Nephron progenitor cell (in vitro differentiated cells): Measurements from ENCODE around the gene TEPSIN.

Experiments
- DNase-seq: peaks from one replicate; pipeline ENCODE4 v3.0.0; 2021
- H3K27ac Mint-ChIP-seq: 2 replicates; pipeline ENCODE4 v1.8.0; 2021; ENCODE audit warnings: mild to moderate bottlenecking, moderate library complexity, mixed read lengths
- H3K27me3 Mint-ChIP-seq: 2 replicates; pipeline ENCODE4 v1.8.0; 2021; ENCODE audit warnings: mild to moderate bottlenecking, low read depth, mixed read lengths; ENCODE audit not compliant: poor library complexity
- H3K36me3 Mint-ChIP-seq: 2 replicates; pipeline ENCODE4 v1.8.0; 2021; ENCODE audit warnings: low read depth, mixed read lengths
- H3K4me1 Mint-ChIP-seq: 2 replicates; pipeline ENCODE4 v1.8.0; 2021; ENCODE audit warnings: mixed read lengths
- H3K4me3 Mint-ChIP-seq: 2 replicates; pipeline ENCODE4 v1.8.0; 2021; ENCODE audit warnings: mild to moderate bottlenecking, moderate library complexity, mixed read lengths
- H3K9me3 Mint-ChIP-seq: 2 replicates; pipeline ENCODE4 v1.8.0; 2021; ENCODE audit warnings: mild to moderate bottlenecking, moderate library complexity, mixed read lengths
- TF ChIP-seq, protein P1 (sequence below): fragments of 200-600 bp; sonication (generic); IDR thresholded peaks from 2 replicates; pipeline ENCODE4 v1.5.0; 2021; ENCODE audit warnings: antibody characterized with exemption

The TEPSIN gene

DNA sequence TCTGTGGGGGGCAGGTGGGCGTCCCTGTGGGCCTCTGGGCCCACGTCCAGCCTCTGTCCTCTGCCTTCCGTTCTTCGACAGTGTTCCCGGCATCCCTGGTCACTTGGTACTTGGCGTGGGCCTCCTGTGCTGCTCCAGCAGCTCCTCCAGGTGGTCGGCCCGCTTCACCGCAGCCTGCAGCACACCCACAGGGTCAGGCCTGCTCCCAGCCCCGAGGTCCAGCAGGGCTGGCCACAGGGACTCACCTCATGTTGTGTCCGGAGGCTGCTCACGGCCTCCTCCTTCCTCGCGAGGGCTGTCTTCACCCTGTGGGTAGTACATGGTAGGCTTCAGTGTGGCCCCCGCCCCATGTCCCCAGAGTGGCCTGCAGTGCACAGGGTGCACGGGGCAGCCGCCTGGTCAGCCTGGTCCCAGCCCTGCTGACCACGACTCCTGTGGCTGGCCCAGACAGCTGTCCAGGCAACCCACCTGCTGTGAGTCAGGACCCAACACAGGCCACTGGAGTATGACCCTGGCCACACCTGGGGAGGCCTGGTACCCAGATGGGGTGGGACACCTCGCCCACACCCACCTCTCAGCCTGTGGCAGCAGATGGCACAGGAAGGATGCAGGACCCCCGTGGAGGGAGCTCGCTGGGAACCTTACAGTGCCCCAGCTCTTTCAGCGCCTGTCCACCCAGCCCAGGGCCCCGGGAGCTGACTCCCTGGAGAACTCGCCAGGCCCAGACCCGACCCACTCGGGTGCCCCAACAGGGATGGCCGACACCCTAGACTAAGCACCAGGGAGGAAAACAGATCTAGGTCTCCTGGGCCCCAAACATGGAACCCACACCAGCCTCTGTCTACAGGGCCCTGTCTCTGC lies 49.0 kb downstream of the TEPSIN start:
- peak; percentile 44 for DNase-seq
- no peaks in the 10 kb centered on the region for H3K9me3 Mint-ChIP-seq
- H3K4me3 Mint-ChIP-seq = no peak overlapping the region
- TF ChIP-seq, protein P1, sequence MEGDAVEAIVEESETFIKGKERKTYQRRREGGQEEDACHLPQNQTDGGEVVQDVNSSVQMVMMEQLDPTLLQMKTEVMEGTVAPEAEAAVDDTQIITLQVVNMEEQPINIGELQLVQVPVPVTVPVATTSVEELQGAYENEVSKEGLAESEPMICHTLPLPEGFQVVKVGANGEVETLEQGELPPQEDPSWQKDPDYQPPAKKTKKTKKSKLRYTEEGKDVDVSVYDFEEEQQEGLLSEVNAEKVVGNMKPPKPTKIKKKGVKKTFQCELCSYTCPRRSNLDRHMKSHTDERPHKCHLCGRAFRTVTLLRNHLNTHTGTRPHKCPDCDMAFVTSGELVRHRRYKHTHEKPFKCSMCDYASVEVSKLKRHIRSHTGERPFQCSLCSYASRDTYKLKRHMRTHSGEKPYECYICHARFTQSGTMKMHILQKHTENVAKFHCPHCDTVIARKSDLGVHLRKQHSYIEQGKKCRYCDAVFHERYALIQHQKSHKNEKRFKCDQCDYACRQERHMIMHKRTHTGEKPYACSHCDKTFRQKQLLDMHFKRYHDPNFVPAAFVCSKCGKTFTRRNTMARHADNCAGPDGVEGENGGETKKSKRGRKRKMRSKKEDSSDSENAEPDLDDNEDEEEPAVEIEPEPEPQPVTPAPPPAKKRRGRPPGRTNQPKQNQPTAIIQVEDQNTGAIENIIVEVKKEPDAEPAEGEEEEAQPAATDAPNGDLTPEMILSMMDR = no peak
- no peaks in the 10 kb centered on the region for H3K36me3 Mint-ChIP-seq
- H3K27ac Mint-ChIP-seq = no peak overlapping the region
- H3K27me3 Mint-ChIP-seq = no peaks in the 10 kb centered on the region
- peaks cover 5% of the 10 kb centered on the region for H3K4me1 Mint-ChIP-seq

DNA sequence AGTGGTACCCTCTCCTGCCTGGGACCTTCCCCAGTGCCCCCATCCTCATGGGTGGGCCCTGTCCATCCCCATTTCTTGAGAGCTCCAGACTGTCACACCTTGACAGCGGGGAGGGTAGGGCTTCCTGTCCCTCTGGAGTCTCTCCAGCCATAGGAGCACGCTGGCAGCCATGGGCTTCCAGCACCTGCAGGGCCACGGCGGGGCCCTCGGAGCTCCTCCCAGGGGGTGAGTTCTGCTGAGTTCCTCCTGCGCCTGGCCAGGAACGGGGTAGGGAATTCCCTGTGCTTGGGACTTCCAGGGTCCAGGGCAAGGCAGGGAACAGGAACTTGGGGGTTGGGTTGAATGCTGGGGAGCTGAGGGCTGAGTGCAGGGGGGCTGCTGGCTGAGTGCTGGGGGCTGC lies 49.8 kb downstream of the TEPSIN start:
- no peak overlapping the region for H3K4me3 Mint-ChIP-seq
- H3K27me3 Mint-ChIP-seq = no peaks in the 10 kb centered on the region
- H3K27ac Mint-ChIP-seq = peak overlapping the region; percentile 71
- no peak for DNase-seq
- no peaks in the 10 kb centered on the region for H3K36me3 Mint-ChIP-seq
- H3K4me1 Mint-ChIP-seq = peaks cover 12% of the 10 kb centered on the region
- H3K9me3 Mint-ChIP-seq = no peaks in the 10 kb centered on the region
- TF ChIP-seq, protein P1 = no peak

GRCh38 chr17:81188491-81188840 lies 50.4 kb downstream of the TEPSIN start:
- Mint-ChIP-seq H3K4me3 (no peak overlapping the region), H3K27ac (no peak overlapping the region), H3K27me3 (no peaks in the 10 kb centered on the region), H3K4me1 (peaks cover 12% of the 10 kb centered on the region), H3K36me3 (no peaks in the 10 kb centered on the region), H3K9me3 (no peaks in the 10 kb centered on the region)
- no peak for DNase-seq
- TF ChIP-seq, protein P1 = no peak

DNA sequence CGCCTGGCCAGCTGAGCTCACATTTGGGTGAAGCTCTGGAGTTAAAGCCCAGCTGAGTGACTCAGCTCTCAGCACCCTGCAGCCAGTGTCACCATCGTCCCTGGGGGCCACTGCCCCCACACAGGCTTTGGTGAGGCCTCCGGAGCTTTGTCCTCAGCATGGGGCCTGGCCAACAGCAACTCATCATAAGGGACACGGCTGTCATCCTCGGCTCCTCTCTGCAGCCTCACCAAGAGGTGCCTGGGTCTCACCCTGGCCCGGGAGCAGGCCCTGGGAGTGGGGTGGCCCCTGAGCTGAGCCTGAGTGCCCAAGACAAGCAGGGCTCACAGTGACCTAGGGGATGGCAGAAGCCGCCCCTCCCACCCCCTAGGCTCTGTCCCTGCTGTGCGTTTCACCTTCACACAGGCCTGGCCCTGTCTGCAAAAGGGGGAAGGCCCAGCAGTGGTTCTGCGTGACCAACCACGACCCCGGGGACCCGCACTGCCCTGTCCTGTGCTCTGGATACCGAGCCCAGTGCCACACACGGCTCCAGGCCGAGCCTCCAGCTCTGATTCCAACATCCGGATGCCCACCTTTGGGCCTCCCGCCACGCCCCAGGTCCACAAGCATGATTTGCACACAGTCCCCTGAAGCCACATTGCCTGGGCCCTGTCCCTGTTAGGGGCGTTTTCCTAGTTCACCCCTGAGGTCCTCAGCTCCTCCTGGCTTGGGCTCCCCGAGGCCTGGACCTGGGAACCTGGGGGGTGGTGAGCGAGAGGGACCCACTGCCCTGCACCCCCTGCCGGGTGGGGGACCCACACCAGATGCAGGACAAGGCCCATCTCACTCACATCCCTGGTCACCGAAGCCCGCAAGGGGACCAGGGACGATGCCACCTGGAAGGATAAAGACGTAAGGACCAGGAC lies 51.0 kb downstream of the TEPSIN start:
- Mint-ChIP-seq H3K9me3 (no peaks in the 10 kb centered on the region), H3K27ac (no peak overlapping the region), H3K4me1 (peaks cover 12% of the 10 kb centered on the region), H3K27me3 (no peaks in the 10 kb centered on the region), H3K4me3 (no peak overlapping the region), H3K36me3 (no peaks in the 10 kb centered on the region)
- TF ChIP-seq, protein P1 = no peak
- no peak for DNase-seq

DNA sequence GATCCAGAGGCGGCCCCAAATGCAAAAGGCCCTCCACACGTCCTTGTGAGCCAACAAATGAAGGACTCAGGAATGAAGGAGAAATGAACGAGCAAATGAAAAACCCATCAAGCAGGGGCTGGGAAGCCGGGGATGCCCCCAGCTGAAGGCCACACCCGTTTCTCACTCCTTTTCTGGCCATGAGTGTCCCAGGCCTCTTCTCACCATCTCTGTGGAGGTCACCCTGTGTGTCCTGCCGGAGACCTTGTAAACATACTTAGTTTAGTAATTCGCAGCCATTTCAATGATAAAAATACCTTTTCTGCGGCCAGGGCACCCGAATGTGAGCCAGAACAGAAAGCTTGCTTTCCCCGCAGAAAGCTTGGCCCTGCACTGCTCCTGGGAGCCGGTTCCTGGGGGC lies 51.7 kb downstream of the TEPSIN start:
- H3K27me3 Mint-ChIP-seq = no peaks in the 10 kb centered on the region
- no peak overlapping the region for H3K27ac Mint-ChIP-seq
- no peak for DNase-seq
- TF ChIP-seq, protein P1 = no peak
- H3K36me3 Mint-ChIP-seq = no peaks in the 10 kb centered on the region
- H3K4me1 Mint-ChIP-seq = peaks cover 12% of the 10 kb centered on the region
- H3K4me3 Mint-ChIP-seq = no peak overlapping the region
- H3K9me3 Mint-ChIP-seq = no peaks in the 10 kb centered on the region
